C4-2B (cell line): ENCODE measurements around the gene CAMTA1.

Experiments used
- H3K27ac ChIP-seq: fragments of 450-650 bp; 2 replicates; pipeline ENCODE4 v1.5.1; 2017
- CTCF ChIP-seq: fragments of 450-650 bp; conservative IDR thresholded peaks from 2 replicates; pipeline ENCODE4 v1.5.1; 2017; ENCODE audit warnings: mild to moderate bottlenecking
- ZFX ChIP-seq: fragments of 450-650 bp; IDR thresholded peaks from 2 replicates; pipeline ENCODE4 v1.6.1; 2017

Gene CAMTA1

GRCh38 chr1:6950001-6950765, 164.9 kb downstream of the CAMTA1 start:
- no peak overlapping the region for H3K27ac ChIP-seq
- TF ChIP-seq CTCF (no peak), ZFX (no peak)

GRCh38 chr1:6951536-6951935, 166.3 kb downstream of the CAMTA1 start:
- TF ChIP-seq ZFX: no peak
- no peak for TF ChIP-seq CTCF
- H3K27ac ChIP-seq: no peak overlapping the region

- TF ChIP-seq ZFX (no peak), CTCF (no peak)
- H3K27ac ChIP-seq: no peak overlapping the region
These were observed 168.0 kb downstream of the CAMTA1 start for GRCh38 chr1:6953216-6953615.

GRCh38 chr1:6953907-6954364, 168.7 kb downstream of the CAMTA1 start:
- no peak for TF ChIP-seq ZFX
- TF ChIP-seq CTCF: no peak

GRCh38 chr1:6954591-6954990, 169.3 kb downstream of the CAMTA1 start:
- no peak overlapping the region for H3K27ac ChIP-seq
- TF ChIP-seq CTCF (no peak), ZFX (no peak)

More at GRCh38 chr1:6953907-6954364, 168.7 kb downstream of the CAMTA1 start:
- no peak overlapping the region for H3K27ac ChIP-seq

GRCh38 chr1:6955357-6956094, 170.3 kb downstream of the CAMTA1 start:
- H3K27ac ChIP-seq: no peak overlapping the region

More at GRCh38 chr1:6955357-6956094, 170.3 kb downstream of the CAMTA1 start:
- TF ChIP-seq ZFX: no peak
- no peak for TF ChIP-seq CTCF
